IPS-15b (cell line): Measurements from ENCODE around the gene HIVEP2.

Experiments used
- H3K27me3 ChIP-seq: one replicate; pipeline ENCODE4 v1.6.1; 2013; ENCODE audit warnings: low read length; ENCODE audit not compliant: control insufficient read depth, insufficient read depth
- H3K36me3 ChIP-seq: one replicate; pipeline ENCODE4 v1.6.1; 2013; ENCODE audit warnings: low read length; ENCODE audit not compliant: control insufficient read depth, insufficient read depth
- H3K4me1 ChIP-seq: one replicate; pipeline ENCODE4 v1.6.1; 2013; ENCODE audit warnings: mild to moderate bottlenecking, low read length; ENCODE audit not compliant: control insufficient read depth, insufficient read depth
- H3K4me3 ChIP-seq: one replicate; pipeline ENCODE4 v1.5.1; 2013; ENCODE audit warnings: low read depth, low read length
- H3K9ac ChIP-seq: one replicate; pipeline ENCODE4 v1.6.1; 2013; ENCODE audit warnings: low read depth, mild to moderate bottlenecking, low read length
- H3K9me3 ChIP-seq: one replicate; pipeline ENCODE4 v1.6.1; 2013; ENCODE audit warnings: mild to moderate bottlenecking, low read length; ENCODE audit not compliant: control insufficient read depth, insufficient read depth

HIVEP2 gene

DNA sequence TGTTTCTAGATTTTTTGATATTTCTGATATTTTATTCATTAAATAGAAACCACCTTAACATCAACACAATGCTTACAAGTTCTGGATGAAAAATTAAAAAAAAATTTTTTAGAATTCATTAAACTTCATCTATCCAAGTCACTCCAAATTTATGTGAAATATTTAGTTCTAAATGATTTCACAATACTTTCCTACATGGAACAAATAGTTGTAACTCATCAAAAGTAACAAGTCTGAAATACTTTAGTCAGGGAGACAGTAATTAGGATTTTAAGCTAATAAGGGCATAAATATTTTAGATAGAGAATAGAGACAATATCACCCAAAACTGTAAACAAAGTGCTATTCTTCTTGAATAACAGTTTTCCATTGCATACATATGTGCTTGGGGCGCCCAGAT, 147.8 kb downstream of the HIVEP2 start:
- H3K36me3 ChIP-seq, result no peaks in the 10 kb centered on the region
- H3K27me3 ChIP-seq, result no peaks in the 10 kb centered on the region
- H3K4me1 ChIP-seq, result peaks cover 2% of the 10 kb centered on the region
- no peak overlapping the region for H3K9ac ChIP-seq
- no peaks in the 10 kb centered on the region for H3K9me3 ChIP-seq
- no peak overlapping the region for H3K4me3 ChIP-seq

DNA sequence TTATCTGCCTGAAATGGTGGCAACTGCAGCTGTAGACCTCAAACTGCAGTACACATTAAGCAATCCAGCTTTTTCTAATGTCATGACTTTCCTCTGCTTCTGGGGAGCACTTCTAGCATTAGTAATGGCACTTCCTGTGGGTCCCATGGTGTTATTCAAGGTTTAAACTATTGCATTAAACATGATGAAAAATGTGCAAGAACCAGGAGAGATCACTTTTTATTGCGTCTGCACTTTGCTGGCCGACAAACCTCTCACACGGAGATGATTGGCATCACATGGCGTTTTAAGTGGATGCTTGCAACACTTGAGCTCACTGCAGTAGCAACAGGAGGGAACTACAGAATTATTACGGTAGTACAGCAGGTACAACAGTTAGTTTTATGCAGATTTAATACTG, 148.4 kb downstream of the HIVEP2 start:
- no peak overlapping the region for H3K9ac ChIP-seq
- no peaks in the 10 kb centered on the region for H3K27me3 ChIP-seq
- no peaks in the 10 kb centered on the region for H3K4me1 ChIP-seq
- no peaks in the 10 kb centered on the region for H3K36me3 ChIP-seq
- H3K9me3 ChIP-seq, result no peaks in the 10 kb centered on the region
- no peak overlapping the region for H3K4me3 ChIP-seq

- no peaks in the 10 kb centered on the region for H3K4me1 ChIP-seq
- no peaks in the 10 kb centered on the region for H3K9me3 ChIP-seq
- H3K4me3 ChIP-seq, result no peak overlapping the region
- H3K27me3 ChIP-seq, result no peaks in the 10 kb centered on the region
- no peaks in the 10 kb centered on the region for H3K36me3 ChIP-seq
- H3K9ac ChIP-seq, result no peak overlapping the region
Observed at GRCh38 chr6:142796024-142796423, 149.0 kb downstream of the HIVEP2 start.

- no peaks in the 10 kb centered on the region for H3K9me3 ChIP-seq
Observed at GRCh38 chr6:142794424-142794823, 150.6 kb downstream of the HIVEP2 start.

DNA sequence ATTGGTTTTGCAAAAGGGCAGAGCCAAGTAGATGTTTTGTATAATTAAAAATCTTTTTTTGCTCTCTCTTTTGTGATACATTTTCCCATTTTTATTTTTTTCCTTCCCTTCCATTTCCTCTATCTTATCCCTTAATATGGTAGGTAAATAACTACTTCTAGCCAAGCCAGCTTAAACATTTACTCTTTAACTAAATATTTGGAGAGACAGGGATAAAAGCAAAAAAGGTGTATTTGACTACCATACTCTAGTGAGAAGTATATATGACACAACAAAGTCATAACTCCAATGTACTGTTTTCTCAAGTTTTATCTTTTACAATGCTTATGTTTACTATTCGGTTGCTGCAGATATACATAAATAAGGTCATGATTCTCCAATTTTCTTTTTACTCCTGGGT, 154.7 kb downstream of the HIVEP2 start:
- Histone ChIP-seq H3K36me3 (no peaks in the 10 kb centered on the region), H3K4me1 (no peaks in the 10 kb centered on the region), H3K9me3 (no peaks in the 10 kb centered on the region), H3K27me3 (no peaks in the 10 kb centered on the region), H3K4me3 (no peak overlapping the region), H3K9ac (no peak overlapping the region)

More at GRCh38 chr6:142794424-142794823, 150.6 kb downstream of the HIVEP2 start:
- no peak overlapping the region for H3K9ac ChIP-seq
- no peaks in the 10 kb centered on the region for H3K36me3 ChIP-seq
- no peaks in the 10 kb centered on the region for H3K27me3 ChIP-seq
- H3K4me3 ChIP-seq, result no peak overlapping the region
- H3K4me1 ChIP-seq, result no peaks in the 10 kb centered on the region

GRCh38 chr6:142787422-142787821, 157.6 kb downstream of the HIVEP2 start:
- Histone ChIP-seq H3K27me3 (no peaks in the 10 kb centered on the region), H3K4me3 (no peak overlapping the region), H3K9ac (no peak overlapping the region), H3K36me3 (no peaks in the 10 kb centered on the region), H3K9me3 (no peaks in the 10 kb centered on the region), H3K4me1 (no peaks in the 10 kb centered on the region)

DNA sequence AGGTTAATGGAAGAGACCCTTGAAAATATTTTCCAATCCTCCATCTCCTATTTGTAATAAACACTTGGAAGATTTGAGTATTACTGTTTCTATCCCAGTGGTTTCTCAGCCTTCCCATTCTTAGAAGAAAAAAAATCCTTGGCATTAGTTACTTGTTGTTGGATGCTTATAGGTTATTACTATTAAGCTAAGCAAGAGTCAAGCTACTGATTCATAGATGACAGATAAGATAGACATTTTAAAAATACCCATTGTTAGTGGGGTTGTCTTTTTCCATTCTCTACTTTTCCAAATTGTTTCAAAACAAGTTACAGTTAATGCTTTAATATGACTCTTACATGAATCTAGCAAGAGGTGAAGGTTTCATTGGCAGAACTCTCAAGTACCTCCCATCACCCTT, 158.5 kb downstream of the HIVEP2 start:
- Histone ChIP-seq H3K9me3 (no peaks in the 10 kb centered on the region), H3K4me3 (no peak overlapping the region), H3K36me3 (no peaks in the 10 kb centered on the region), H3K27me3 (no peaks in the 10 kb centered on the region), H3K4me1 (no peaks in the 10 kb centered on the region), H3K9ac (no peak overlapping the region)

GRCh38 chr6:142784344-142784743, 160.6 kb downstream of the HIVEP2 start:
- no peaks in the 10 kb centered on the region for H3K9me3 ChIP-seq
- H3K4me1 ChIP-seq, result no peaks in the 10 kb centered on the region
- H3K9ac ChIP-seq, result no peak overlapping the region

GRCh38 chr6:142783499-142783898, 161.5 kb downstream of the HIVEP2 start:
- no peaks in the 10 kb centered on the region for H3K27me3 ChIP-seq
- H3K36me3 ChIP-seq, result no peaks in the 10 kb centered on the region
- no peak overlapping the region for H3K4me3 ChIP-seq
- H3K9ac ChIP-seq, result no peak overlapping the region
- no peaks in the 10 kb centered on the region for H3K9me3 ChIP-seq
- no peaks in the 10 kb centered on the region for H3K4me1 ChIP-seq

More at GRCh38 chr6:142784344-142784743, 160.6 kb downstream of the HIVEP2 start:
- no peaks in the 10 kb centered on the region for H3K36me3 ChIP-seq
- no peak overlapping the region for H3K4me3 ChIP-seq
- no peaks in the 10 kb centered on the region for H3K27me3 ChIP-seq

DNA sequence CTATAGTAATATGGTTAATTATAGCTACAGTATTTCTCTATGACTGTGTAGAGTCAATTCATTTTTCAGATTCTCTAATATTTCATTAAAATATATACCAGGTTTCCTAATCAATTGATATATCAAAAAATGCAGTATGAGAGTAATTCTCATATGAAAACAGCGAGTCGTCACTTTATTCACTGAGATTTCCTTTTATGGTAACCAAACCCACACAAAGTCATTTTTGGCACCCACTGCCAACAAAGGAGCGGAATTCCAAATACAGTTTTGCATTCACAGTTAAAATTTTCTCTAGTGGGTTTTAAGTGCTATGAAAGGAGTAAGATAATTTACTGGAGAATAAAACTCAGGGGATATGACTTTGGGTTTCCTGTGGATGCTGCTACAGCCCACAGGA, 163.8 kb downstream of the HIVEP2 start:
- no peak overlapping the region for H3K9ac ChIP-seq
- H3K36me3 ChIP-seq, result no peaks in the 10 kb centered on the region
- H3K4me1 ChIP-seq, result no peaks in the 10 kb centered on the region
- H3K9me3 ChIP-seq, result no peaks in the 10 kb centered on the region
- H3K27me3 ChIP-seq, result no peaks in the 10 kb centered on the region
- no peak overlapping the region for H3K4me3 ChIP-seq

DNA sequence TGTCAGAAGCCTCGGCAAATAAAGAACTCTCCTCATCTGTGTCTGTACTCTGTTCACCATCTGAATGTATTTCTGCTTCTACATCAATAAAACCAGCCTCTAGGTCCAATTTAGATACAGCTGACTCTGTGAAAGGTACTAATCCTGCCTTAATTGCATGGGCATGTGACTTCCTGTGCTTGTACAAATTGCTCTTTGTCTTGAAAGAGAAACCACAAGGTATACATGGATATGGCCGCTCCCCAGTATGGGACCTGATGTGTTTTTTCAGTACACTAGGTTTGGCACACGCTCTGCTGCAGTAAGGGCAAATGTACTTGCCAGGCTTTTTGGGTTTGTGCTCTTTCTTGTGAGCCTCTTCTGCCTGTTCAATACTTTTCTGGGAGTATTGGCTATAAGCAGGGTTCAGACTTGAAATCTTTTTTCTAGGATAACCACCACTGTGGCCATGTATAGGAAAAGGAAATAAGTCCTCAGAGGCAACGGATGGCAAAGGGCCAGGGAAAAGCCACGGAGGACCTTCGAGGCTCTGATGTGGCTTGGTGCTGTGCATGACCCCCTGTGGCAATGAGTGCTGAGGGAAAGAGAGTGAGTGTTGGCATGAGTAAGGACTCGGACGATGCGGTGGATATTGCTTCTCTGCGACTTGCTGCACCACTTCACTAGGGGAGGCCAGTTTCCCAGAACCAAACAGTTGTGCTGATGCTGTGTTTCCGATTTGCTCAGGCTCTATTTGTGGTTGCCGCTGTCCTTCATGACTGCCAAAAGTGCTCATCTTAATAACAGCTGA, 170.9 kb downstream of the HIVEP2 start:
- H3K27me3 ChIP-seq, result no peaks in the 10 kb centered on the region
- H3K4me1 ChIP-seq, result no peaks in the 10 kb centered on the region
- H3K4me3 ChIP-seq, result no peak overlapping the region
- H3K9me3 ChIP-seq, result no peaks in the 10 kb centered on the region
- H3K9ac ChIP-seq, result no peak overlapping the region
- peaks cover 4% of the 10 kb centered on the region for H3K36me3 ChIP-seq

- no peak overlapping the region for H3K4me3 ChIP-seq
- H3K27me3 ChIP-seq, result no peaks in the 10 kb centered on the region
- H3K4me1 ChIP-seq, result no peaks in the 10 kb centered on the region
- peaks cover 4% of the 10 kb centered on the region for H3K36me3 ChIP-seq
- no peaks in the 10 kb centered on the region for H3K9me3 ChIP-seq
- H3K9ac ChIP-seq, result no peak overlapping the region
Observed at GRCh38 chr6:142773324-142773723, 171.7 kb downstream of the HIVEP2 start.
